Measurements from ENCODE around the gene LRP8.
"Not testable (repeated sequence)": the region's sequence is repeated elsewhere in the genome, so short reads cannot be mapped to it uniquely, and the experiment has no call there.

The LRP8 gene

DNA sequence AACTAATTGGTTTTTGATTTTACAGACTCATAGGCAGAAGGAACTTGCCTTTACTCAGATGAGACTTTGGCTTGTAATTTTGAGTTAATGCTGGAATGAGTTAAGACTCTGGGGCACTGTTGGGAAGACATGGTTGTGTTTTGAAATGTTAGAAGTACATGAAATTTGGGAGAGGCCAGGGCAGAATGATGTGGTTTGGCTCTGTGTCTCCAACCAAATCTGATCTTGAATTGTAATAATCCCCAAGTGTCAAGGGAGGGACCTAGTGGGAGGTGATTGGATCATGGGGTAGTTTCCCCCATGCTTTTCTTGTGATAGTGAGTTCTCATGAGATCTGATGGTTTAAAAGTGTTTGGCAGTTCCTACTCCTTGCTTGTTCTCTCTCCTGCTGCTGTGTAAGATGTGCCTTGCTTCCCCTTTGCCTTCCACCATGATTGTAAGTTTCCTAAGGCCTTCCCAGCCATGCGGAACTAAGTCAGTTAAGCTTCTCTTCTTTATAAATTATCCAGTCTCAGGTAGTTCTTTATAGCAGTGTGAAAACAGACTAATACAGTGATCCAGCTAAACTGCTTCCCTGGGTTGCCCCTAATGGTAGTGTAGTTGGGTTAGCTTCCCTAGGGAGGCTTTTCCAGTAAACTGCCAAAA lies 121.0 kb downstream of the LRP8 start:
- Mint-ChIP-seq H3K4me1 (ENCODE audit: low read depth) (peaks cover 3% of the 10 kb centered on the region), H3K27ac (no peak overlapping the region), H3K4me3 (no peak overlapping the region), H3K36me3 (peaks cover 43% of the 10 kb centered on the region), H3K9me3 (ENCODE audit: low read depth) (peaks cover 4% of the 10 kb centered on the region), H3K27me3 (no peaks in the 10 kb centered on the region)

DNA sequence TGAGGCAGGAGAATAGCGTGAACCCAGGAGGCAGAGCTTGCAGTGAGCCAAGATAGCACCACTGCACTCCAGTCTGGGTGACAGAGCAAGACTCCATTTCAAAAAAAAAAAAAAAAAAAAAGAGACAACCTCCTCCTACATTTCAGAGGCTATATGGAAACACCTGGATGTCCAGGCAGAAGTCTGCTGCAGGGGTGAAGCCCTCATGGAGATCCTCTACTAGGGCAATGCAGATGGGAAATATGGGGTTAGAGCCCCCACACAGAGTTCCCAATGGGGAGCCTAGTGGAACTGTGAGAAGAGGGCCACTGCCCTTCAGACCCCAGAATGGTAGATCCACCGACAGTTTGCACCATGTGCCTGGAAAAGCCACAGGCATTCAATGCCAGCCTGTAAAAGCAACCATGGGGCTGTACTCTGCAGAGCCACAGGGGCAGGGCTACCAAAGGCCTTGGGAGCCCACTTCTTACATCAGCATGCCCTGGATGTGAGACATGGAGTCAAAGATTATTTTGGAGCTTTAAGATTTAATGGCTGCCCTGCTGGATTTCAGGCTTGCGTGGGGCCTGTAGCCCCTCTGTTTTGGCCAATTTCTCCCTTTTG lies 121.7 kb downstream of the LRP8 start:
- not testable (repeated sequence) for H3K27me3 Mint-ChIP-seq; H3K9me3 Mint-ChIP-seq (ENCODE audit: low read depth); H3K27ac Mint-ChIP-seq; H3K4me1 Mint-ChIP-seq (ENCODE audit: low read depth); H3K4me3 Mint-ChIP-seq
- peaks cover 43% of the 10 kb centered on the region for H3K36me3 Mint-ChIP-seq

DNA sequence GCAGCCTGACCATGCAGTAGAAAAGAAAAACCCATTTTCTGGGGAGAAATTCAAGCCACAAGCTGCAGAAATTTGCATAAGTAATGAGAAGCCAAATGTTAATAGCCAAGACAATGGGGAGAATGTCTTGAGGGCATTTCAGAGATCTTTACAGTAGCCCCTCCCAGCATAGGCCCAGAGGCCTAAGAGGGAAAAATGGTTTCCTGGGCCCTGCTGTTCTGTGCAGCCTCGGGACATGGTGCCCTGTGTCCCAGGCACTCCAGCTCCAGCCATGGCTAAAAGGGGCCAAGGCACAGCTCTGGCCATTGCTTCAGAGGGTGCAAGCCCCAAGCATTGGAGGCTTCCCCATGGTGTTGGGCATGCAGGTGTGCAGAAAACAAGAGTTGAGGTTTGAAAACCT lies 122.4 kb downstream of the LRP8 start:
- not testable (repeated sequence) for H3K27ac Mint-ChIP-seq; H3K9me3 Mint-ChIP-seq (ENCODE audit: low read depth); H3K27me3 Mint-ChIP-seq; H3K4me1 Mint-ChIP-seq (ENCODE audit: low read depth); H3K4me3 Mint-ChIP-seq
- H3K36me3 Mint-ChIP-seq: peaks cover 43% of the 10 kb centered on the region

DNA sequence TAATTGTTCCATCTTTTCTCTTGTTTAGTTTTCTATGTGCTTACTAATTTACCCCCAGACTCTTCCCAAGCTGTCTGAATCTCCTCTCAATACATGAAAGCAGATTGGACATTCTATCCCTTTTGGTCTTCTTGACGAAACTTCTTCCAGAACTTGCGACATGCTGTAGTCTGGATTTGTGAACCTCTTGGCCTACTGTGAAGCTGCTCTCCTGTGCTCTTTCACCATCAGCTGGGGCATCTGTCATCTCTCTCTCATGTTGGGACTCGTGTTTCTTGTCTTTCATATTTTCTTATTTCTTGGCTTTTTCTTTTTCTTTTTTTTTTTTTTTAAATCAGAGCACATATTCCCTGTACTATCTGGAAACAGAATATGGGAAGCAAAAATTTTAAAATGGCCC lies 124.4 kb downstream of the LRP8 start:
- peaks cover 4% of the 10 kb centered on the region for H3K9me3 Mint-ChIP-seq (ENCODE audit: low read depth)
- H3K27me3 Mint-ChIP-seq: no peaks in the 10 kb centered on the region
- peaks cover 12% of the 10 kb centered on the region for H3K4me1 Mint-ChIP-seq (ENCODE audit: low read depth)
- H3K36me3 Mint-ChIP-seq: peaks cover 41% of the 10 kb centered on the region
- H3K4me3 Mint-ChIP-seq: no peak overlapping the region
- no peak overlapping the region for H3K27ac Mint-ChIP-seq

DNA sequence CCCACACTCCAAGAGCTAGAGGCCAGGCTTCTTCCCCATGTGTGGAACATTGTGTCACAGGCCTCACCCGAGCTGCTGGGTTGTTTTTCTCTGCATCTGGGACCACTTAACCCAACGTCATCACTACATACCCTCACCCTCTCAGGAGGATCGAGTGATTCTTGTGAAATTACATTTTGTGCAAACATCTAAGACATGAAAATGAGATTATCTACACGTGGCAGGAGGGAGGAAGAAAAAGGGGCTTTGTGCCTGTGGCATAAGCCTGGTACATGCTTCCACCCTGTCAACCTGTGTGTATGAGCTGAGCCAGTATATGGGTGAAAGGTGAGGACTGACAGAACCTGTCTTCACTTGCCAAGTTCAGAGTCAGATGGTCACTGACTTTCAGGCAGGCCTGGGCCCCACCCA lies 129.6 kb downstream of the LRP8 start:
- Mint-ChIP-seq H3K4me3 (peak overlapping the region; percentile 97), H3K4me1 (ENCODE audit: low read depth) (peaks cover 27% of the 10 kb centered on the region), H3K27ac (peak overlapping the region; percentile 97), H3K36me3 (peaks cover 8% of the 10 kb centered on the region), H3K27me3 (no peaks in the 10 kb centered on the region), H3K9me3 (ENCODE audit: low read depth) (no peaks in the 10 kb centered on the region)

DNA sequence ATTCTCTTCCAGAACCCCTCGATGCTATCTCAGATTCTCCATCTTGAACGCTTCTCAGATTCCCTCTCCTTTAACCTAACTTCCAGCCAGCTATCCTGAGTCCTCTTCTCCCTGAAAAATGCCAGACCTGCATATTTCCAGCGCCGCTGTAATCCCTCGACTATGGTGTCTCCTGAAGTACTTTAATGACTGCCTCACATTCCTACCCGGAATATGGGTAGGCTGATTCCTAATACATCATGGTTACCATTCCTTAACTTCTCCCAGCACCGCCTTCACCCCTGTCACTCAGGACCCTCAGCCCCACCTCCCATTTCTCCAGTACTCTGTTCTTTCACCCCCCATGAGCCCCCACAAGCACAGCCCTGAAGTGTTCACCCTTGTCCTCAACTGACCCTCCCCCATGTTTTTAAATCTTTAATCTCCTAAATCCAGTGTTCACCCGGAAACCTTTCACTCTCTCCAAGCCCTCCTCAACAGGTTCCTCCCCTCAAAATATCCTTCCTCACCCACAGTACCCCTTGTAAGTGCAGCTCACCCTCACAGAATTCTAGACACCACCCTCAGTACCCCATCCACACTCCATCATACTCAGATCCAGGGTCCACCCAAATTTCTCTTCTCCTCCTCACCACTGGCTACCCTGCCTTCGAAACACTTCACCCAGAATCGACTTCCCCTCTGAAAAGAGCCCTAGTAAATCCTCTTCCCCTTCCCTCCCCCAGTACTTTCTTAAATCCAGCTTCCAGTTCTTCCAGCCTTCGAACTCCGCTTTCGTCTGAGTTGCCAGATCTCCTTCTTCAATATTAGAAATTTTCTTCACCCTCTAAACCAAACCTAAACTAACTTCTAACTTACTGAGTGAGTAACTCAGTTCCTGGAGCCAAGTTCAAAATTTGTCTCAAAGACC lies 130.3 kb downstream of the LRP8 start:
- H3K9me3 Mint-ChIP-seq (ENCODE audit: low read depth): no peaks in the 10 kb centered on the region
- peaks cover 2% of the 10 kb centered on the region for H3K36me3 Mint-ChIP-seq
- H3K4me1 Mint-ChIP-seq (ENCODE audit: low read depth): peaks cover 27% of the 10 kb centered on the region
- peak overlapping the region; percentile 97 for H3K27ac Mint-ChIP-seq
- peak overlapping the region; percentile 97 for H3K4me3 Mint-ChIP-seq
- no peaks in the 10 kb centered on the region for H3K27me3 Mint-ChIP-seq

DNA sequence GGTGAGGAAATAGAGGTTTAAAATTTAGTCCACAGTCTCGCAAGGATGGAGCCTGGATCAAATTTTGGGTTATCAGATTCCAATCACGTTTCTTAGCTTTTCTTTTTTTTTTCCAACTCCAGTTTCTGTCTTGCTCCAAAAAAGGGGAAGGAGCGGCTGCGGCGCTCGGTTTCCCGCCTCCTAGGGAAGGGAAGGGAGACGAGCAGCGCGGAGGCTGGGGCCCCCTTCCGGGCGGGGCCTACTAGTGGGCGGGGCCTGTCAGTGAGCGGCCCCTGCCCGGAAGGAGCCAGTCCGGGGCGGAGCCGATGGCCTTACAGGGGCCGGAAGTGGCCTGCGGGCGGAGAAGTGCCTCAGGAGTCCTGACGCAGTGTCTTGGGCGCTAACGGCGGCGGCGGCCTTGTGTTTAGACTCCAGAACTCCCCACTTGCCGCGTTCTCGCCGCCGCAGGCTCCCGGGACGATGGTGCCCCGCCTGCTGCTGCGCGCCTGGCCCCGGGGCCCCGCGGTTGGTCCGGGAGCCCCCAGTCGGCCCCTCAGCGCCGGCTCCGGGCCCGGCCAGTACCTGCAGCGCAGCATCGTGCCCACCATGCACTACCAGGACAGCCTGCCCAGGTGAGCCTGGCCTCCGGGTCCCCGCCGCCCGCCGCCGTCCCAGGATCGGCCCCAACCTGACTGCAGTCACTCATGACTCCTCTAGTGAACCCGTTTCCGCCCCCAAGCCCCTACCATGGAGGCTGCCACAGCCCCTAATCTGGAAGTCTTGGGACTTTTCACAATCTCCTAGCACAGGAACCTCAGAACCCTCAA lies 131.2 kb downstream of the LRP8 start, which contains the start of gene CPT2:
Gene CPT2 (plus strand): TSS at position 340 of the 806 bp plus-strand sequence. CDS start 120 bp downstream, at position 460.
- Mint-ChIP-seq H3K27ac (peak within 1 kb of the TSS; percentile 97), H3K4me3 (peak within 1 kb of the TSS; percentile 97), H3K4me1 (ENCODE audit: low read depth) (peaks cover 27% of the 10 kb centered on the region), H3K9me3 (ENCODE audit: low read depth) (no peaks in the 10 kb centered on the region), H3K27me3 (no peaks in the 10 kb centered on the region), H3K36me3 (no peaks in the 10 kb centered on the region)

DNA sequence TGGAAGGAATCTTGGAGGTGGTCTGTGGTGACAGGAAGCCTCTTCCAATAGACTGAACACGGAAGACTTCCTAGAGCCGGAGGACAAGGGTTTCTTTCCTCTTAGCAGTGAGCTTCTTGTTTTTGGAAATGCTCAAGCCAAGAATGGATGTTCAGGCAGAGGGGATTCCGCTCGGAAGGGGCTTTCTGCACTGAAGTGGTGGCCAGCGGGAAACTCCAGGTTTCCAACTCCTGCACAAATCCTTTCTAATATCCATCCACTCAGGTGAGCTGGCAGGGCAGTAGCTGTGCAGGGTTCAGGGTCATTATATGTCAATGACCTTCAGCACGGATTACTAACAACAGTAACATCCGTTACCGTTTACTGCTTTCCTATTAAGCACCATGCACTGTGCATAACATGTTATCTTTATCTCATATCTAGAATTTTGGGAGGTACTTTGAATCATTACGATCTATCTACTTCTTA lies 131.8 kb downstream of the LRP8 start:
- Mint-ChIP-seq H3K36me3 (no peaks in the 10 kb centered on the region), H3K9me3 (ENCODE audit: low read depth) (no peaks in the 10 kb centered on the region), H3K4me1 (ENCODE audit: low read depth) (peaks cover 27% of the 10 kb centered on the region), H3K27ac (peak overlapping the region; percentile 92), H3K4me3 (peak overlapping the region; percentile 82), H3K27me3 (no peaks in the 10 kb centered on the region)

DNA sequence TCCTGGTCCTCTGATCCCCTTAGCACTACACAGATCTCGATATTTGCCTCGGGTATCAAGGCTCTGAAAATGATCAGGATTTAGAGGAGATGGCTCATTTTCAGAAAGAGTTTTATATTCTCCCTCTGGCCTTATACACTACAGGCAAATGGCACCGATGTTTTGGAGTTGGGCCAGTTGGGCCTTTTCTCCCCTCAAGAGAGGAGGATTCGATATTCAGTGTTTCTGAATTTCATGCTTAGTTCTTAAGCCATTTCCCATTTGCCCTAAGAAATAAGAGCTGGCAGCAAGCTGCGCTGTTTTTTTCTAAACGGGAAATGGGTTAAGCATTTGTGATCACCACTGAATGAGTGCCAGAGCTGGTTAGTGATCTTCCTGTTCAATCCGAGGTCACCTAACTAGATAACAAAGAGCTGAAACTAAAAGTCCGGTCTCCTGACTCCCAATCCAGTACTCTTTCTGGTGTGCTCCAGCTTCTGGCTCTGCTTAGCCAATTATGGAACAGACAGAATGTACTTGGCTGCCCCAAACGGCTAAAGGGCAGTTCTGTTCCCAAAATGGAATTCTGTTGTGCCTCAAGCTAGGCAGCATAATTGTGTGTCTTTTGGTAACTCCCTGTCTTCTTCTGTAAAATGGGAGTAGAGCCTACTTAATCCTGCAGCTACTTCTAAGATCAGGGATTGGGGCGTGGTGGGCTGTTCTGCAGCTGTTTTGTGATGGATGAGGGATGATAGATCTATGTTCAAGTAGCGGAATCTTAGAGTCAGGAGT lies 132.4 kb downstream of the LRP8 start:
- no peaks in the 10 kb centered on the region for H3K9me3 Mint-ChIP-seq (ENCODE audit: low read depth)
- H3K27me3 Mint-ChIP-seq: no peaks in the 10 kb centered on the region
- H3K4me1 Mint-ChIP-seq (ENCODE audit: low read depth): peaks cover 27% of the 10 kb centered on the region
- H3K4me3 Mint-ChIP-seq: no peak overlapping the region
- no peak overlapping the region for H3K27ac Mint-ChIP-seq
- no peaks in the 10 kb centered on the region for H3K36me3 Mint-ChIP-seq
